NK-92 treated with Interleukin-12 subunit alpha and Interleukin-12 subunit beta, amount 100 ng/mL, for 24 hours (cell line): ENCODE data around the gene NGEF.
"Not testable (repeated sequence)": the region's sequence is repeated elsewhere in the genome, so short reads cannot be mapped to it uniquely, and the experiment has no call there.

ENCODE experiments used
- DNase-seq: peaks from one replicate; lab custom pipeline; 2025; lab: John Stamatoyannopoulos, UW

Gene NGEF

GRCh38 chr2:233013027-233013461, at the start of gene NGEF:
Gene NGEF, minus strand, starts transcription at chr2:233013256. Its CDS starts 38,366 bp downstream, at chr2:232974890.
- no peak for DNase-seq

DNA sequence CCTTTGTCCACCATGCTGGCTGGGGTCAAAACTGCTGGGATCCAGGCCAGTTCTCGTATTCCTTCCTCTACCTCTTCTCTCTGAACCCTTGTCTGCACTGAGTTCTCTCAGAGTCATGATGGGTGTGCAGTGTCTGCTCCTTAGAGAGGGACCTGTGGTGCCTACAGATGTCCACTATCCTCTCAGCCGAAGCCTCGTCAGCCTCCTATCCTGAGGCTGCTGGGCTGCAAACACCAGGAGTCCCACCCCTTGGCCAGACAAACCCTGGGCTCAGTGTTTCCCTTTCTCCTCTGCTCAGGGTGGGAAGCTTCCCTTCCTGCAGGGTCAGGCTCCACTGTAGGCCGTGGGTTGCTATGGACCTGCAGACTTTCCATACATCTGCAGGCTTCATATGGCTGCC, 49.4 kb upstream of the NGEF start:
- no peak for DNase-seq

DNA sequence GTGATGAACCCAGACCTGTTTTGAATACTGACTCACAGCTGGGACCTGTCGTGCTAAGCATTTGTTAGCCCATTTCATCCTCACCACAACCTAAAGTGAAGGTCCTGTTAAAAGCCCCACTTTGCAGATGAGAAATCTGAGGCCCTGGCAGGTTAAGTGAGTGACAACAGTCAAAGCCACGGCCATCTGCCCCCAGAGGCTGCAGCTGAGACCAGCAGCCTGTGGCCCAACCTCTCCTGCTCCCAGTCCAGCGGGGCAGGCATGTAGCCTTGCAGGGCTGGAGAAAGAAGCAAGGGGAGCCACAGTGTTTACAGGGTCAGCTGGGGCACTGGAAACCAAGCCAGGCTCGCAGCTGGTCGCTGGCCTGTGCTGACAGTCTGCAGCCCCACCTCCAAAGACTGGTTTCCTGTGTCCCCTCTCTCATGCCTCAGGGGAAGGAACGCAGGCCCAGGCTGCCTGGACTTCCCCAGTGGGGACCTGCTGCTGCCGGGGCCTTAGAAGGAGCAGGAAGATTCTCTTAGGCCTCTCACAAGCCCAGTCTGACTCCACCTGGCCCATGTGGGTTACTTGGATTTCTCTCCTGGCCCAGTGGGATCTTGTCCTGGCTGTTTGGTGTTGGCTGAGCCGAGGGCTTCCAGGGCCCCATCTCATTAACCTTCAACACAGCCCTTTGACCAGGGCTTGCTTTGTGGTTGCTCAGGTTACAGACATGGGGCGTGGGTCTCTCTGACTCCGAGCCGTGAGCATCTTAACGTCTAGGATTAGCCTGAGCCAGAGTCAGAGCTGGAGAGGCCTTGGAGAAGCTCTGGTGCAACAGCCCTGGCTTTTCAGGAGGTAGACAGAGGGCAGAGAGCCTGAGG, 48.8 kb upstream of the NGEF start:
- DNase-seq: peak; percentile 67

DNA sequence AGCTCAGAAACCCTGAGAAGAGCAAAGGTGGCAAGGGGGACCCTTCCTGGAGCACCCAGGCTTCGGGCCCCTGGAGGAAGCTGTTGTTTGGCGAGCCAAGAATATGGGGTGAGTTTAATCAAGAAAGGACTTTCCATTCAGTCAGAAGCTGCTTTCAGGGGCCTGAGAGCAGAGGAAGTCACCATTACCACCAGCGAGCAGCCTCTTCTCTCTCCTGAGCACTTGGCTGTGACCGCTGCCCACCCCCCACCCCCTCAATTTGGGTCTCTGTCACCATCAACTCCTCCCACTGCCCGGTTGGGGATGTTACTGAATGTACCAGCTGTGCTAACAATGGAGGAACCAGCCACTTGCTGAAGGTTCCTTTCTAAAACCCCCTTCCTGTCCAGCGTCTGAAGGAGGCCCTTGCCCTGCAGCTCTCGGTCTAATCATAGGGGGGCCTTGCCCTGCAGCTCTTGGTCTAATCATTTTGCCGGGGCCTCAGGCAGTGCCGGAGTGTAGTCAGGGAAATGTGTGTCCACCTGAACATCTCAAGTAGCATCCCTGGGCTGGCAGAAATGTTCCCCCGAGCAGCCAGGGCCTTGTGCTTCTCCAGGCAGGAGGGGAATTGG, 48.0 kb upstream of the NGEF start:
- DNase-seq: peak; percentile 52

DNA sequence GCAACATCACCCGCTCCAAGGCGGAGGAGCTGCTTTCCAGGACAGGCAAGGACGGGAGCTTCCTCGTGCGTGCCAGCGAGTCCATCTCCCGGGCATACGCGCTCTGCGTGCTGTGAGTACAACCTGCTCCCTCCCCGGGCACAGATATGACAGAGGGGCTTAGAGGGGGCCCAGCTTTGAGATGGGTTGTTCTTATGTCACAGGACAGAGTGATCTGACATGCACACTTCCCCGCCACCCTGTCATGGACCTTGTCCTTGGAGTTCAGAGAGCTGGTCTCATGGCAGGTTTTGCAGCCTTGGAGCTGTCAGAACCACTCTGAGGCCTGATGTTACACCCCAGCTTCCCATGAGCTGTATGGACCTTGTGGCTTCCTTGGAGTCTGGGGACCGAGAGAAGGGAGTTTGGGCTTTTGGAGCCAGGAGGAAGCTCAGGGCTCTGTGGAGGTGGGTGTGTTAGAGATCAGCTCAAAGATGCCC, 47.5 kb upstream of the NGEF start:
- DNase-seq: no peak

DNA sequence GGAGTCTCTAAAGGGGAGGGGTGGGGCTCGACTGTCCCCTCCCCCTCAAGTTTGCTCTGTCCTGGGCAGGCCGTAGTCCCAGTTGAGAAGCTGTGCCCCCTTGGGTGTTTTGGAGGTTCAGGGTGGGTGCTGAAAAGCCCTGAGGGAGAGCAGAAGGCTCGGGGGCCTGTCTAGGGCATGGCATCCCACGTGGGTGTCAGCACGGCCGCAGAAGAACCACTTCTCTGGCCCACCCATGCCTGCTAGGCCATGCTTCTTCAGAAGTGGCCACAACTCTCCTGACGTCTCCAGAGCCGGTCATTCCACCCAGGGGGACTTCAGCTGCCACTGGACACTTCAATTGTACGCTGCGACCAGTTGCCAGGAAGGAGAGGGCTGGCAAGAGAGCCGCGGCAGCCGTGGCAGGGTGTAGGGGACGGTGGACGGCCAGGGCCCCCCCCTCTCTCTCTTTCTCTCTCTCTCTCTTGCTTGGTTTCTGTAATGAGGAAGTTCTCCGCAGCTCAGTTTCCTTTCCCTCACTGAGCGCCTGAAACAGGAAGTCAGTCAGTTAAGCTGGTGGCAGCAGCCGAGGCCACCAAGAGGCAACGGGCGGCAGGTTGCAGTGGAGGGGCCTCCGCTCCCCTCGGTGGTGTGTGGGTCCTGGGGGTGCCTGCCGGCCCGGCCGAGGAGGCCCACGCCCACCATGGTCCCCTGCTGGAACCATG, 46.9 kb upstream of the NGEF start, which contains the start of gene INPP5D:
Gene INPP5D (plus strand): TSS at position 546 of the 704 bp plus-strand sequence. CDS start 137 bp downstream, at position 683.
- DNase-seq: peak; percentile 70

GRCh38 chr2:233059547-233059796, 46.4 kb upstream of the NGEF start:
- DNase-seq: no peak

- DNase-seq: no peak
These were observed 45.9 kb upstream of the NGEF start for GRCh38 chr2:233058717-233059546.

GRCh38 chr2:233056961-233057605, 44.0 kb upstream of the NGEF start:
- no peak for DNase-seq

GRCh38 chr2:233055362-233055761, 42.3 kb upstream of the NGEF start:
- no peak for DNase-seq

DNA sequence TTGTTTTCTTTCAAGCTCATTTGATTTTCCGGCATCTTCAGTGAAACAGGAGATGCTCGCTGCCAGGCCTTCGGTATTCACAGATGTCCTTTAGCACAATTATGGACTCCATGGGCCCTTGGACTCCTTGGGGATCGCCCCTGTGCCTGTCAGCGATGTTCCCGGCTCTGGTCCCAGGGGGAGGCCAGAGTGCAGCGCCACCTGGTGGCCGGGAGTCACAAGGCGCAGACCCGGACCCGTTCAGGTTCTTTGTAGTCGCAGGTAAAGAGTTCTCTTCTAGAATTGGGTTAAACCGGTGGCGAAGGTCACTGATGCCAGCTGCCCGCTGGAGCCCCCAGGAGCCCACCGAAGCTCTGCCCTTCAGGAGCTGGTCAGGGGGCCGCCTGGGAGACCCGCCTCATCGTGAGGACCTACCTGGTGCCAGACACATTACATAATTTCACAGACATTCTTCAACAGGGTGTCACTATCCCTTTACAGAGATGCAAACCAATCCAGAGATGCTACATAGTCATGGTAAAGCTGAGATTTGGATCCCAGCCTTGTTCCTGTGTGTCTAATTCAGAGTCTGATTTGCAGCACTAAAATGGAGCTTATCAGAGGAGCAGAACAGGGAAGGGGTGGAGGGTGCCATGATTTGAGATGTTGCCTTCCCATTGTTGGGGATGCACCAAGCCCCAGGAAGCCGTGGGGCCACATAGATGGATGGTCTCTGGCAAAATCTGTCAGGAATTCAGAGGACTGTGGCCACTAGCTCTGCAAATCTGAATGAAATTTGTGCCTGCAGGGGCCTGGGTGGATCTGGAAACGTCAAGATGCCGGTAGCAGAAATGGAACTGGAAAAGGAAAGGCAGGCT, 41.1 kb upstream of the NGEF start:
- DNase-seq: peak; percentile 56

DNA sequence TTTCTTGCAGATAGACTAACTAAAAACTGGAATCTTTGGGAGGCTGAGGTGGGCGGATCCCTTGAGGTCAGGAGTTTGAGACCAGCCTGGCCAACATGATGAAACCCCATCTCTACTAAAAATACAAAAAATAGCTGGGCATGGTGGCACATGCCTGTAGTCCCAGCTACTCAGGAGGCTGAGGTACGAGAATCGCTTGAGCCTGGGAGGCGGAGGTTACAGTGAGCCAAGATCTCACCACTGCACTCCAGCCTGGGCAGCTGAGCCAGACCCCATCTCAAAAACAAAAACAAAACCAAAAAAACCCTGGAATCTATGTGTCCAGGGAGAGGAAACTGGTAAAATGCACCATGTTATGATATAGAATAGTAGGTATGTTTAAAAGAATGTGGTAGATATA, 39.5 kb upstream of the NGEF start:
- DNase-seq: not testable (repeated sequence)

- DNase-seq: no peak
These were observed 38.4 kb upstream of the NGEF start for GRCh38 chr2:233051241-233052149.

GRCh38 chr2:233049194-233049761, 36.2 kb upstream of the NGEF start:
- no peak for DNase-seq

DNA sequence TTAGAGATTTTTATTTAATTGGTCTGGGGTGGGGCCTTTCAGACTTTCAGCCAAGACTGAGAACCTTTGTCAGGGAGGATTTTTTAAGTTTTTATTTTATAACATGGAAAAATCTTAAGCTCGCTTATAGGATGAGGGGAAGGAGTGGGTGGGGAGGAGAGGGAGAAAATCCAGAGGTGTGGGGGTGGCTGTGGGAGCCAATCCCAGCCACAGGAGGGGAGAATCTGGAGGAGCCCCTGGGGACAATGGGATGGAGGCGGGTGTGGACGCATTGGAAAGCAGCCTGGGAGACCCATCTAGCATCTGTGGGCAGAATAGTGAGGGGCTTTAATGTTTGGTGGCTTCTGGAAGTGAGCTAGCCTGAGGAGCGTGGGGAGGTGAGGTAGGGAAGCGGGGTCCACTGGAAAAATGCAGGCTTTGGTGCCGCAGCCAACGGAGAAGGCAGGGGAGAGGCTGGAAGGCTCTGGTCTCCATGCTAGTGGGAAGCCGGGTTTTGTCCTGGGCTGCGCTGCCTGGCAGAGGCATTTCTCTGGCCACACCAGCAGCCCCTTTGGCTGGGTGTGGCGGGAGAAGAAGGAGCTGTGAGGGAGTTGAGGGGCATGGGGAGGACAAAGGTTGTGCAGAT, 35.6 kb upstream of the NGEF start:
- DNase-seq: no peak

- DNase-seq: no peak
These were observed 34.6 kb upstream of the NGEF start for GRCh38 chr2:233047667-233048066.

- no peak for DNase-seq
These were observed 34.1 kb upstream of the NGEF start for GRCh38 chr2:233047206-233047605.

DNA sequence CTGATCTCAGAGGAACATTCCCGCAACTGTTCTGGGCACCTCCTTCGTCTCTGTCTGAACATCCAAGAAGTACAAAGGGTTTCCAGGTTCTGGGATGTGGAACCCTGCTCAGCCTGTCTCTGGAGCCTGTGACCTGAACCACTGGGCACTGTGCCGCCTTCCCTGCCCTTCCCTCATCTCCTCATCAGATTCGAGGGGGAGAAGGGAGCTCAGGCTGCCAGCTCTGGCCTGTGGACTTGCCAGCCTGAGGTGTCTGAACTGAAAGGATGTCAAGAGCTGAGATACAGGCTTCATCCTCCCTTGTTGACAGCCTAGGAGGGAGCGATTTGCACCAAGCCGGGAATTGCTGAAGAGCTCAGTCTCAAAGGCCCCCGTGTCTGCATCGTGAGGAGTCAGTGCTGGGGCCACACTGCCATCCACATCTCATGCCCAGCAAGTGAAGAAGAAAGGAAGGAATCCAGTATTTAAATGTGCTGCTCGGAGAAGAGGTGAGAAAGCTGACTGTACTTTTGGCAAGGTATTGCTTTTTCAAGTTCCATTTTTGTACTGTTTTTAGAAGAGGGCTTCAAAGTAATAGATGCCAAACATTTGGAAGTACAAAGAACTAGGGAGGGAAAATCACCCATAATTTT, 32.0 kb upstream of the NGEF start:
- no peak for DNase-seq
